Fibroblast of mammary gland (primary cell): ENCODE measurements around the gene DAPL1.

Experiments used
- DNase-seq: peaks from one replicate; pipeline ENCODE4 v3.0.0-alpha.2; 2010; ENCODE audit warnings: low read depth
- H3K4me3 ChIP-seq: 2 replicates; pipeline ENCODE4 v1.5.1; 2011; ENCODE audit warnings: low read depth, mild to moderate bottlenecking, low read length, moderate library complexity; ENCODE audit not compliant: control insufficient read depth
- TF ChIP-seq, protein P1 (sequence below): conservative IDR thresholded peaks from 2 replicates; pipeline ENCODE4 v1.5.1; 2011; ENCODE audit warnings: low read depth, low read length, inconsistent platforms; ENCODE audit not compliant: control insufficient read depth, insufficient read depth

DAPL1 gene

DNA sequence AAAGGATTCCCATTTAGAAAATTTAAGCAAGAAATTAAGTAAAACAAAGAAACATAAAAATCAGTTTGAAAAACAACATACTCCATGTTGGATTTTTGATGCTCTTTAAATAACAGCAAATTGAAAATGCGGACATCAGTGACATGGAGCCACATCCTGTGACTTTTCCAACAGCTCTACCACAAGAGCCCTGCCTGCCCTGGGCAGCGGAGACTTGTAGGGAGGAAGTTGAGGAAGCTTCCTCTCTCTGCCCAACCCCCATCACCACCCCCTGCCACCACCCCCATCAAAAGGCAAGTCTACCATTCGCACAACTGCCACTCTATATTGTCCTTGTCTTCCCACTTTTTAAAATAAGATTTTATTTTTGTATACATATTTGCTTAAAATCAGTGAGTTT is 32.8 kb upstream of the DAPL1 start:
- TF ChIP-seq, protein P1, sequence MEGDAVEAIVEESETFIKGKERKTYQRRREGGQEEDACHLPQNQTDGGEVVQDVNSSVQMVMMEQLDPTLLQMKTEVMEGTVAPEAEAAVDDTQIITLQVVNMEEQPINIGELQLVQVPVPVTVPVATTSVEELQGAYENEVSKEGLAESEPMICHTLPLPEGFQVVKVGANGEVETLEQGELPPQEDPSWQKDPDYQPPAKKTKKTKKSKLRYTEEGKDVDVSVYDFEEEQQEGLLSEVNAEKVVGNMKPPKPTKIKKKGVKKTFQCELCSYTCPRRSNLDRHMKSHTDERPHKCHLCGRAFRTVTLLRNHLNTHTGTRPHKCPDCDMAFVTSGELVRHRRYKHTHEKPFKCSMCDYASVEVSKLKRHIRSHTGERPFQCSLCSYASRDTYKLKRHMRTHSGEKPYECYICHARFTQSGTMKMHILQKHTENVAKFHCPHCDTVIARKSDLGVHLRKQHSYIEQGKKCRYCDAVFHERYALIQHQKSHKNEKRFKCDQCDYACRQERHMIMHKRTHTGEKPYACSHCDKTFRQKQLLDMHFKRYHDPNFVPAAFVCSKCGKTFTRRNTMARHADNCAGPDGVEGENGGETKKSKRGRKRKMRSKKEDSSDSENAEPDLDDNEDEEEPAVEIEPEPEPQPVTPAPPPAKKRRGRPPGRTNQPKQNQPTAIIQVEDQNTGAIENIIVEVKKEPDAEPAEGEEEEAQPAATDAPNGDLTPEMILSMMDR = no peak
- H3K4me3 ChIP-seq = no peak overlapping the region
- no peak for DNase-seq

DNA sequence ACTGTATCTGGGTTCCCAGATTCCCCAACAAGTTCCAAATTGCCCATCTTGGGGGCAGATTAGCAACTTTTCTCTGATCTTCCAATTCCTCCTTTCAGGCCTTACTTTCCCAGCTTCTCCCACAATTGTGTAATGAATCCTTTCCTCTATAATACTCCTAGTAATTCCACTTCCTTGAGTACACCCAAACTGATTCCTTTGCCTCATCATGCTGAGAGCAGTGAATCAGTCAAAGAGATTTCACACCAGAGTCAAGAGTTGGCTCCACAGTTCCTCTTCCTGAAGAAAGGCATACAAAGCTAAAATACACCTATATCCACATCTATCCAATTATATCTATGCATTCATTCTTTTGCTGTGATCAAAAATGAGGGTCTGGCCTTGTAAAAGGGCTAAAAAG is 28.6 kb upstream of the DAPL1 start:
- TF ChIP-seq, protein P1 = no peak
- DNase-seq = no peak
- H3K4me3 ChIP-seq = no peak overlapping the region

- H3K4me3 ChIP-seq = no peak overlapping the region
- DNase-seq = no peak
- TF ChIP-seq, protein P1 = no peak
Observed at GRCh38 chr2:158772306-158773078, 22.6 kb upstream of the DAPL1 start.

DNA sequence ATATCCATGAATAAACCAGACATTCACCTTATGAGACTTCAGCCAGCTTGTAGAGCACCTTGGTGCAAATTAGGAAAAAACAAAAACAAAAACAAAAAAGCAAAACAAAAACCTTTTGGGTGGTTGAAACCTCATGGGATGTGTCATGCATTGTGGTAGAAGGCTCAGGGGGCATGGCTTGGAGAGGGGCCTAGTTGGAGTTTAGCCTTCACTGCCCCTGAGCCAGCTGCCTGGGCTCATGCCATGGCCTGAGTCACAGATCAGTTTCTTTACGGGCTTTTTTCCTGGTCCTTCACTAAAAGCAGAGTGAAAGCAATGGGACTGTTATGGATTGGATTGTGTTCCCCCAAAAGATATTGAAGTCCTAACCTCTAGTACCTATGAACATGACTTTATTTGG is 22.0 kb upstream of the DAPL1 start:
- DNase-seq = peak; percentile 75
- TF ChIP-seq, protein P1 = no peak
- H3K4me3 ChIP-seq = no peak overlapping the region

- TF ChIP-seq, protein P1 = no peak
- no peak overlapping the region for H3K4me3 ChIP-seq
- no peak for DNase-seq
Observed at GRCh38 chr2:158774681-158775080, 20.4 kb upstream of the DAPL1 start.

DNA sequence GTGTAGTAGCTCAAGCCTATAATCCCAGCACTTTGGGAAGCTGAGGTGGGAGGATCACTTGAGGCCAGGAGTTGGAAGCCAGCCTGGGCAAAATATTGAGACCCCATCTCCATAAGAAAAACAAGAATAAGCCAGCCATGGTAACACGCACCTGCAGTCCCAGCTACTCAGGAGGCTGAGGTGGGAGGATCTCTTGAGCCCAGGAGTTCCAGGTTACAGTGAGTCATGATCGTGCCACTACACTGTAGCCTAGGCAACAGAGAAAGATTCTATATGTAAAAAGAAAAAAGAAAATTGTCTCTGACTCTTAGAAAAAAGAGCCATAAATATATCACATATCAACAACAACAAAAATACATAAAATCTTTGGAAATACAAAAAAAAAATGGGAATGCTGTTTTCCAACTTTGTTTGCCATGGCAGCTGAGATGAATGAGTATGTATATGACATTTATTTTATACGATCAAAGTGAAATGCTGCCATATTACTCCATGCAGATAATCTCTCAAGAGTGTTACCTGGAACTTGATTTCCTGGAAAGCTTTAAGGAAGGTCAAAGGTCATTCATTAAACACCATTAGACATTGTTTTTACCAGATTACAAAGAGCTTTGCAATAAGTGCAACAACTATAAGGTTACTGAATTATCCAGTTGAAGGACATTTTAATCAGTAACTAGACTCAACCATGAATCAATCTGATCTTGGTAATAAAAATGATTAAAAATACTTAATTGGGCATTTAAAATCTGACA is 19.7 kb upstream of the DAPL1 start:
- no peak for DNase-seq
- TF ChIP-seq, protein P1 = no peak
- H3K4me3 ChIP-seq = no peak overlapping the region
